H9 (cell line): ENCODE results near the gene MYO15A. TPM values are rescaled to one million over a fixed set of nuclear protein-coding genes. Genes with fewer than 3 reads are reported as not detected.
A peak's percentile ranks its signal among the peaks of the same experiment; 100 is the strongest.

Experiments used
- DNase-seq: peaks from one replicate; pipeline ENCODE4 v3.0.0-alpha.2; 2017
- H2AFZ ChIP-seq: one replicate; pipeline ENCODE4 v1.6.1; 2013; ENCODE audit warnings: mild to moderate bottlenecking, low read length, control low read depth, moderate library complexity
- H2AK5ac ChIP-seq: 2 replicates; pipeline ENCODE4 v1.6.1; 2013; ENCODE audit warnings: low read length, control low read depth, mixed read lengths; ENCODE audit not compliant: insufficient read length
- H2BK120ac ChIP-seq: one replicate; pipeline ENCODE4 v1.6.1; 2013; ENCODE audit warnings: low read depth, mild to moderate bottlenecking, low read length, control low read depth, inconsistent platforms; ENCODE audit not compliant: poor library complexity, severe bottlenecking
- H2BK12ac ChIP-seq: 2 replicates; pipeline ENCODE4 v1.6.1; 2013; ENCODE audit warnings: low read length, control low read depth, mixed read lengths, low read depth; ENCODE audit not compliant: insufficient read length
- H2BK15ac ChIP-seq: 2 replicates; pipeline ENCODE4 v1.6.1; 2013; ENCODE audit warnings: low read depth, low read length, control low read depth
- H2BK20ac ChIP-seq: one replicate; pipeline ENCODE4 v1.6.1; 2013; ENCODE audit warnings: low read depth, mild to moderate bottlenecking, low read length, control low read depth, inconsistent platforms; ENCODE audit not compliant: poor library complexity, severe bottlenecking
- H2BK5ac ChIP-seq: 2 replicates; pipeline ENCODE4 v1.6.1; 2013; ENCODE audit warnings: low read length, control low read depth, mixed read lengths; ENCODE audit not compliant: insufficient read length
- H3K14ac ChIP-seq: 2 replicates; pipeline ENCODE4 v1.6.1; 2013; ENCODE audit warnings: low read length, control low read depth; ENCODE audit not compliant: insufficient read depth
- H3K18ac ChIP-seq: 2 replicates; pipeline ENCODE4 v1.6.1; 2013; ENCODE audit warnings: low read depth, mild to moderate bottlenecking, mixed read lengths, low read length, control low read depth; ENCODE audit not compliant: insufficient read length
- H3K23ac ChIP-seq: 2 replicates; pipeline ENCODE4 v1.6.1; 2013; ENCODE audit warnings: low read length, control low read depth, mixed read lengths, low read depth; ENCODE audit not compliant: insufficient read length
- H3K23me2 ChIP-seq: 2 replicates; pipeline ENCODE4 v1.6.1; 2013; ENCODE audit warnings: low read depth, mild to moderate bottlenecking, mixed read lengths, low read length, control low read depth; ENCODE audit not compliant: insufficient read length, poor library complexity, severe bottlenecking
- H3K27ac ChIP-seq: 2 replicates; pipeline ENCODE4 v1.5.1; 2013; ENCODE audit warnings: low read length, control low read depth, mixed read lengths, low read depth; ENCODE audit not compliant: insufficient read length
- H3K27me3 ChIP-seq: 2 replicates; pipeline ENCODE4 v1.6.1; 2013; ENCODE audit warnings: low read length, control low read depth, inconsistent platforms; ENCODE audit not compliant: insufficient read depth
- H3K4ac ChIP-seq: 2 replicates; pipeline ENCODE4 v1.6.1; 2013; ENCODE audit warnings: low read depth, mild to moderate bottlenecking, control low read depth, inconsistent platforms, low read length, moderate library complexity
- H3K4me1 ChIP-seq: 2 replicates; pipeline ENCODE4 v1.6.1; 2013; ENCODE audit warnings: low read length, control low read depth, inconsistent platforms; ENCODE audit not compliant: insufficient read depth
- H3K4me2 ChIP-seq: 2 replicates; pipeline ENCODE4 v1.6.1; 2013; ENCODE audit warnings: low read length, control low read depth, mixed read lengths; ENCODE audit not compliant: insufficient read length, insufficient read depth
- H3K56ac ChIP-seq: 2 replicates; pipeline ENCODE4 v1.6.1; 2013; ENCODE audit warnings: low read depth, mild to moderate bottlenecking, mixed read lengths, low read length, control low read depth; ENCODE audit not compliant: insufficient read length
- H3K79me1 ChIP-seq: 2 replicates; pipeline ENCODE4 v1.6.1; 2013; ENCODE audit warnings: low read depth, mild to moderate bottlenecking, moderate library complexity, low read length, control low read depth, inconsistent platforms; ENCODE audit not compliant: insufficient read depth, poor library complexity, severe bottlenecking
- H3K79me2 ChIP-seq: 2 replicates; pipeline ENCODE4 v1.6.1; 2013; ENCODE audit warnings: low read length, control low read depth, inconsistent platforms; ENCODE audit not compliant: insufficient read depth
- H3K9ac ChIP-seq: 2 replicates; pipeline ENCODE4 v1.6.1; 2013; ENCODE audit warnings: low read length, control low read depth, mixed read lengths; ENCODE audit not compliant: insufficient read length; ENCODE audit errors: extremely low read depth
- H3K9me3 ChIP-seq: one replicate; pipeline ENCODE4 v1.6.1; 2013; ENCODE audit warnings: low read depth, low read length, inconsistent platforms; ENCODE audit not compliant: control insufficient read depth
- H3T11ph ChIP-seq: one replicate; pipeline ENCODE4 v1.6.1; 2013; ENCODE audit warnings: mild to moderate bottlenecking, low read length, control low read depth, inconsistent platforms
- H4K20me1 ChIP-seq: one replicate; pipeline ENCODE4 v1.6.1; 2013; ENCODE audit not compliant: control insufficient read depth, insufficient read length, insufficient read depth
- H4K5ac ChIP-seq: 2 replicates; pipeline ENCODE4 v1.6.1; 2013; ENCODE audit warnings: low read depth, mild to moderate bottlenecking, mixed read lengths, low read length, control low read depth; ENCODE audit not compliant: insufficient read length
- H4K8ac ChIP-seq: replicated peaks from 2 replicates; pipeline ENCODE4 v1.6.1; 2013; ENCODE audit warnings: low read length, control low read depth, mixed read lengths, low read depth; ENCODE audit not compliant: insufficient read length
- H4K91ac ChIP-seq: 2 replicates; pipeline ENCODE4 v1.6.1; 2013; ENCODE audit warnings: low read depth, mild to moderate bottlenecking, moderate library complexity, mixed read lengths, low read length, control low read depth; ENCODE audit not compliant: insufficient read length
- H3K27ac Mint-ChIP-seq, 3 experiments: 2 replicates in 2 of 3; 3 replicates in 1 of 3; pipeline ENCODE4 v1.8.0; 2020 to 2021; ENCODE audit warnings: mixed read lengths in 3 of 3, mild to moderate bottlenecking in 1 of 3, moderate library complexity in 1 of 3
- H3K27me3 Mint-ChIP-seq: 2 replicates; pipeline ENCODE4 v1.8.0; 2021; ENCODE audit warnings: low read depth, mild to moderate bottlenecking, moderate library complexity, mixed read lengths
- H3K36me3 Mint-ChIP-seq, 3 experiments: 2 replicates in 2 of 3; 3 replicates in 1 of 3; pipeline ENCODE4 v1.8.0; 2020 to 2021; ENCODE audit warnings: low read depth in 3 of 3, mixed read lengths in 3 of 3; ENCODE audit not compliant: insufficient read depth in 1 of 3
- H3K4me1 Mint-ChIP-seq, 2 experiments: 2 replicates each; pipeline ENCODE4 v1.8.0; 2020; ENCODE audit warnings: mixed read lengths in 2 of 2
- H3K4me3 Mint-ChIP-seq, 2 experiments: 2 replicates in 1 of 2; 3 replicates in 1 of 2; pipeline ENCODE4 v1.8.0; 2020 to 2021; ENCODE audit warnings: mild to moderate bottlenecking in 2 of 2, mixed read lengths in 2 of 2, moderate library complexity in 1 of 2
- H3K9me3 Mint-ChIP-seq, 2 experiments: 2 replicates in 1 of 2; 3 replicates in 1 of 2; pipeline ENCODE4 v1.8.0; 2020; ENCODE audit warnings: mild to moderate bottlenecking in 2 of 2, mixed read lengths in 2 of 2, moderate library complexity in 1 of 2
- CTCF ChIP-seq: fragments of 200-600 bp; sonication (generic); conservative IDR thresholded peaks from 3 replicates; pipeline ENCODE4 v1.8.0; 2021; ENCODE audit warnings: antibody characterized with exemption, mild to moderate bottlenecking
- WGBS: extraction: QIAGEN DNeasy Blood & Tissue Kit; methylation state at CpG from one replicate; pipeline ENCODE4 v1.1.7; 2013; ENCODE audit warnings: missing lambda C conversion rate, low lambda C conversion rate, mixed read lengths; ENCODE audit not compliant: insufficient read length; ENCODE audit errors: extremely low coverage; 5-methylcytosine and 5-hydroxymethylcytosine counted together
- total RNA-seq: library from RNA; stranded (reverse); gene quantifications from 2 replicates; pipeline ENCODE4 v1.2.1, GENCODE V29; 2021

MYO15A gene
- total RNA-seq, 1 experiment from 2014 or later = 2.5 TPM

GRCh38 chr17:18181358-18181757 lies 72.8 kb downstream of the MYO15A start:
- Histone ChIP-seq H3K23me2 (peaks cover 16% of the 10 kb centered on the region), H2AK5ac (no peak overlapping the region), H3K9ac (no peak overlapping the region), H2BK12ac (no peak overlapping the region), H4K91ac (no peak overlapping the region), H3K4ac (no peak overlapping the region), H3K9me3 (no peaks in the 10 kb centered on the region), H3K18ac (no peak overlapping the region), H4K5ac (no peak overlapping the region), H2BK5ac (no peak overlapping the region), H3K4me2 (no peak overlapping the region), H3K79me1 (peaks cover 4% of the 10 kb centered on the region), H2BK15ac (no peak overlapping the region), H2AFZ (no peak overlapping the region), H3K23ac (no peak overlapping the region), H3T11ph (no peak overlapping the region), H3K56ac (no peak overlapping the region), H3K27me3 (no peaks in the 10 kb centered on the region), H3K14ac (no peak overlapping the region), H4K8ac (no peak overlapping the region), H2BK120ac (no peak overlapping the region), H3K79me2 (peaks cover 17% of the 10 kb centered on the region; the same call in 1 of the 2 replicates), H3K4me1 (peaks cover 9% of the 10 kb centered on the region; the same call in 1 of the 2 replicates), H3K27ac (no peak overlapping the region), H2BK20ac (no peak overlapping the region), H4K20me1 (no peaks in the 10 kb centered on the region)
- Mint-ChIP-seq H3K4me1 (peaks cover 29 to 39% of the 10 kb centered on the region in 2 experiments), H3K36me3 (peaks cover 3 to 11% (median 5%) of the 10 kb centered on the region in 3 experiments; a peak in 6 of 7 replicates), H3K9me3 (no peaks in the 10 kb centered on the region; a peak in 1 of 5 replicates), H3K27me3 (no peaks in the 10 kb centered on the region), H3K27ac (no peak overlapping the region), H3K4me3 (peak overlapping the region in 1 of 2 experiments; percentile 35; a peak in 1 of 5 replicates)
- no peak for TF ChIP-seq CTCF
- no peak for DNase-seq
- no CpG with 5 or more reads among the region's 5 CpGs for WGBS
